NCI-H526 treated with DMSO at 0.1 percent for 48 hours (cell line): ENCODE data around the gene PKD1L1.
A peak's percentile ranks its signal among the peaks of the same experiment; 100 is the strongest.

Source experiments
- DNase-seq: peaks from one replicate; lab custom pipeline; 2025; lab: John Stamatoyannopoulos, UW

The PKD1L1 gene

DNA sequence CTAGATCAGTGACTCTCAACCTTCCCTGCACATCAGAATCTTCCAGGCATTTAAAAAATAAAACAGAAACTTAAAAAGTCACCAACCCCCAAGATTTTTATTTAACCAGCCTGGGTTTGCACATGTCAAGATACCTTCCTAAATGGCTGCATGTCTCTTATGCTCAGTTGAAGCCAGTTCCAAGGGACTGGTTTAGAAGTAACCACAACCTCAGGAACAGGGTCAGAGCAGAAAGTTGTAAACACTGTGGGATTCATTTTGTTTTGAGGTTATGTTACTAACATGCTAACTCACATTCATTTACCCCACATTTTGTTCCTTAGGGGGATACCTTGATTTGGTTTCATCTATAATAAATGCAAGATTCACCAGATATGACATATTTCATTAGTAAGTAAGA, 72.9 kb downstream of the PKD1L1 start:
- DNase-seq: no peak

DNA sequence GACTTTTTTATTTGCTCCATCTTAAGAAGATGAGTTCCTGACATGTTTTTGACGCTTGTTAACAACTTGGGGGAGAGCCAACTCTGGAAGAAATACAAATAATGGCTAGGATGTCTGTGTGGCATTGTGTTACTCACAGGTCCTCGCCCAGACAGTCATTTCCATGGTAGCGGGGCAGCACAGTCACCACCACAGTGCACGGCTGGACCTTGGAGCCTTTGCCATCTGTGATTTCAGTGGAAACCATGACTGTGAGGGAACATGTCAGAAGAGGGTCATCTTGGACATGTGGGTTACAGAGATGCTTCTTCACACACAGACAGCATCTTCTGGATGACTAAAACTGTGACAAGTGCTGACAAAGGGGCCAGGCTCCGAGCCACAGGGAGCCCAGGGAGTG, 74.5 kb downstream of the PKD1L1 start:
- no peak for DNase-seq

DNA sequence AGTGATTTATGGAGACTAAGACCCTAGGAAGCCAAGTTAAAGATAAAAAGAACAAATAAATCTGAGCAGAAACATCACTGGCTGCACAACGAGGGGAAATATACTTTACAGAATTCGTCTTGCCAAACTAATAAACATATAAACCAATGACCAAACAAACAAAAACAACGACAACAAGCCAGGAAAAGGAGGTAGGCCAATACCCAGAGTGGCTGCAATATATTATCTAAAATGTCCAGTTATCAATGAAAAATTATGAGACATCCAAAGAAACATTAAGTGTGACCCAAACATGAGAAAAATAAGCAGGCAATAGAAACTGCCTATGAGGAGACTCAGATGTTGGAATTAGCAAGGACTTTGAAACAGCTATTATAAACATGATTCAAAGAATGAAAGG, 81.0 kb downstream of the PKD1L1 start:
- DNase-seq: no peak

DNA sequence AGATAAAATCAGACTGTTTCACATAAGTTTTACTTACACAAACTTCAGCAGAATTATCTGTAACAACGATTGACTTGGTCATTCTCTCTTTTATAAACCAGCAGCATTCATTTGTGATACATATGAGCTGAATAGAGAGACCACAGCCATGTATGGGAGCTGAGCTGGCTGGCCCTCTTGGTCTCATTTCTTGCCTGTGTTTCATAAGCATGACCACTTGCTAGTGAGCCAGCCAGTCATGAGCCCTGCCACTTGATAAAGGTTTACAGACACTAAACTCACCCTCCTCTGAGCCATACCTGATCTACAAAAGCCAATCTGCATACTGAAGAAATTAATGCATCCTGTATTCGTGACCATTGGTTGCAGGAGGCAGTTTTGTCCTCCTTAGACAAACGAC, 82.1 kb downstream of the PKD1L1 start:
- no peak for DNase-seq

DNA sequence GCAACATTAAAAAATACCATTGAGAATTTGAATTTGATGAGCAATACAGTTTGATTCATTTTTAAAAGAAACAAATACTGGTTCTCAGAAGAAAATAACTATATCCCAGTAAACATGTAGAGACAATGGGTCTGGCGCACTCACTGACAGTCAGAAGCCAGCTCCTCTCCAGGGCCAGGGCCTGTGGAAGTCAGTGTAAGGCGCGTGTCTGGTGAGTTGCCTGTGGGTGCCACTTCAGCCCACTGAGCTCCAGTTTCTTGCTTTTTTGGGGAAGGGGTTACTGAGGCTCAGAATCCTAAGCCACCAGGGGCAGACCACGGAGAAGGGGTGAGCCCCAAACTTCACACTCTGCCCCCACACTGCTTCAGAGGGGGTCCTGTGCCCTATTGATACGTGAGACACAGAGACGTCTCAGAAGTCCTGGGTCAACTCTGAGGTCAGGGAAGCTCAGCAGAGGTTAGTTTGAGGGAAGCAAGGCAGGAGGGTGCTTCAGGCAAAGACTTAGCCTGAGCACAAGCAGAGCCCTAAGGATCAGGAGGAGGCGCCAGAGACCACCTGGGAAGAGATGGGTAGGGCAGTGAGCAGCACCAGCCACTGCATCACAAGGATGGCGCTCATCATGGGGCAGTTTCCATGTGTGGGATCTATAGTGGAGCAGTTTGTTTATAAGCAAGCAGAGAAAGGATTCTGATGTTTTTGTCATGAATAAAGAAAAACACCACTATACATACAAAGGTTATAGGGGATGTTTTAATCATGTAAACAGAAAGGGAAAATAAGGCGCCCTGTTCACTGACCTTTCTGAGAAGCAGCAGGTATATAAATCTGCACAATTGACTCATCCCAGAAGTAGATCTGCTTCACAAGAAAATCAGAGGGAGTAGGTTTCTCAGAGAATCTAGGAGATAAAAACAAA, 95.7 kb downstream of the PKD1L1 start:
- DNase-seq: no peak

DNA sequence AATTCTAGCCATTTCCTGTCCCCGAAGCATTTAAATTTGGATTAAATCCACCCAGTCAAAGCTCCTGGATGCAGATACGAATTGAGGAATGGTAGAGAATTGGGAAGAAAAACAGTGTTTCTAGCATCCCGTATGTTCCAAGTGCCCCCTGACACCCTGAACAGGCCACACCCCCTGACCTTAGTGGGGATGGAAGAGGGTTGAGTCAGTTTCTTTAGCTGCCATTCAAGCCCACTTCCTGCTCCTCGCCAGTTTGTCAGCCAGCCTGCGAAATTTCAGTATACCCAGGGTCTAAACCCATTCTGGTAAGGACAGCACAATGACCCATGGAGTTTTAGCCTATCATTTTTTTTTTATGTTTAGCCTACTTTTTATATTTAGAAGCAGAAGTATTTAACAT, 101.1 kb downstream of the PKD1L1 start:
- no peak for DNase-seq

DNA sequence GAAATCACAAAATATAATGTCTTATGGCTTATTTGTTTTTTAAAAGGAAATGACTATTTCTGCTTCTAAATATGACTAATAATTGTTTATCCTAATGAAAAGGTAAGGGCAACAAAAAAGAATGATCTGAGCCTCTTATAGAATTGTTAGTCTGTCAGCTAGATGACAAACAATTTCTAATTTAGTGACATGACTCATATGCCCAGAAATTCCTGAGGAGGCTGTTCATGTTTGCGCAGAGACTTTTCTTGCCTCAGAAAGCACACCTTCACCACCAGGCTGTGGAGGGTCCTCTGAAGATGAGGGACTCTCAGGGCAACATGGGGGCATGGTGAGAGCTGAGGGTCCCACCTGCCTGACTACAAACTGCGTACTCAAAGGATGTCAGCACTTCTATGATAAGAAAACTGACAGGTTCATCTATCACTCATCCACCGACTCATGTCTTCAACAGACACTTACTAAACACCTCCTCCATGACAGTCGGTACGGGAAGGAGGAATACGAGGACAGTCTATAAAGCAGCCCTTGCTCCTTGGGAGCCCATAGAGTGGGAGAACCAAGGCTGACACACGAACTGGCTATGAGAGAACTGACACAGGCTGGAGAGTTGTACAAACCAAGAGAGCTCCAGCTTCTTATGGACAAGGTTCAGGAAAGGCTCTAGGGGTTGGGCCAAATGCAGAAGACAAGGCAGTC, 102.0 kb downstream of the PKD1L1 start:
- no peak for DNase-seq

DNA sequence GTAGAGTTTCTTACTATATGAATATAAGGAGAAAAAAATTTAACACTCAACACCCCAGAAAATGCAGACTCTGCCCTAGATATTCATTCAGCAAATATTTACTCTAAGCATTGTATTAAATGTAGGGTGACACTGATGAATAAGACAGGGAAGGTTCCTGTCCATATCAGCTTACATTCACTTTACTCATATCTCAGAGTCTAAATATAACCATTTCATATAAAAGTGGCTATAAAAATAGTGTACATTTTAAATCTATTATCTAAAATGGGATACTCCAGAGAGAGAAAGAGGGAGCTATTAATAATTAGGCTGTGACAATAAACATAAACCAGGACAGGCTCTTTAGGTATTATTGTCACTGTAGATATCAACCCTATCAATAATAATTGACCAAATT, 104.0 kb downstream of the PKD1L1 start:
- DNase-seq: no peak

DNA sequence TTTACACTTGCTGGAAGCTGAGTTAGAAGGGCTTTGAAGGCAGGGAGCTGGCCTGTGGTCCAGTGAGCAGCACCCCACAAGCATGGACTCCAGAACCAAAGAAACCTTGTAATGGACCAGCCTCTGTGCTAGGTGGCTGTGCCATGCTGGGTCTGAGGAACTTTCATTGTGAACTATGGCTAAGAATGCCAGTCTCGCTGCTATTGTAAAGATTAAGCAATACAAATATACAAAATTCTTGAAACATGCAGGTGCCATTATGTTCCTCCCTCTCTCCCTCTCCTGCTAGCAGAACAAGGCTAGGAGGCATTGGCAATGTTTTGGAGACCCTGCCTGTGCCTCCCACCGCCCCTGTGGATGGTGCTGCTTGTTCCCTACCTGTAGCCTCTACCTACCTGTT, 105.0 kb downstream of the PKD1L1 start:
- no peak for DNase-seq

DNA sequence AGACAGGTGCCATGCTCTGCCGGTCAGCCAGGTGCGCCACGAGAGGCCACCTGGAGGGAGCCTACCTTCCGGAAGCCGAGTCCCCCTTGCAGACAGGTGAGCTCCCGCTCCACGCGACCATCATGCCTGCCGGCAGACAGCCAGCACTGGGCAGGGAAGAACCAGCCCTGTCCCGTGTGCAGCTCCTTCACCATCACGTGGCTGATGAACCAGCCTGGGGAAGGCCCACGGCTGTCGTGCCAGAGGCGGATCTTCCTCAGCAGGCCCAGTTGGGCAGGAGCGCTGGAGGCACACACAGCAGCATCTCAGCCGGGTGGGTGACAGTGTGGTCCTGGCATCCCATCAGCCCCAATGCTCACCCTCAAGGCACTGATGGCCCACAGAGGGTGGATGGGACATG, 108.9 kb downstream of the PKD1L1 start:
- no peak for DNase-seq

DNA sequence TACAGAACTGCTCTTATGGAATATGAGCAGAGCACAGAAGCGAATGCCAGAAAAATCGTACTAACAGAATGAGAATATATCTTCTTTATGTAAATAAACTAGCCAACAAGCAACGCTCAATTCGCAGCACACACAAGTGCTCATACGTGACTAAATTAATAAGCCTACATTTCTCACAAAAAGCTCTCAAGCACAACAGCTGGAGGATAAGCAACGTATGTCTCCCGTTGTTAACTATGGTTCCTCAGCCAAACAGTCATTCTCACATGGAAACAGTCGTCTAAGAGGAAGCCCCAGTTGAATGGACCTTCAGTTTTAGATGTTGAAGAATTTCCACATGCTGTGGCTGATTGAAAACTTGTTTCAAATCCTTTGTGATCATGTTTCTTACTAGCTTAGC, 110.4 kb downstream of the PKD1L1 start:
- DNase-seq: no peak

DNA sequence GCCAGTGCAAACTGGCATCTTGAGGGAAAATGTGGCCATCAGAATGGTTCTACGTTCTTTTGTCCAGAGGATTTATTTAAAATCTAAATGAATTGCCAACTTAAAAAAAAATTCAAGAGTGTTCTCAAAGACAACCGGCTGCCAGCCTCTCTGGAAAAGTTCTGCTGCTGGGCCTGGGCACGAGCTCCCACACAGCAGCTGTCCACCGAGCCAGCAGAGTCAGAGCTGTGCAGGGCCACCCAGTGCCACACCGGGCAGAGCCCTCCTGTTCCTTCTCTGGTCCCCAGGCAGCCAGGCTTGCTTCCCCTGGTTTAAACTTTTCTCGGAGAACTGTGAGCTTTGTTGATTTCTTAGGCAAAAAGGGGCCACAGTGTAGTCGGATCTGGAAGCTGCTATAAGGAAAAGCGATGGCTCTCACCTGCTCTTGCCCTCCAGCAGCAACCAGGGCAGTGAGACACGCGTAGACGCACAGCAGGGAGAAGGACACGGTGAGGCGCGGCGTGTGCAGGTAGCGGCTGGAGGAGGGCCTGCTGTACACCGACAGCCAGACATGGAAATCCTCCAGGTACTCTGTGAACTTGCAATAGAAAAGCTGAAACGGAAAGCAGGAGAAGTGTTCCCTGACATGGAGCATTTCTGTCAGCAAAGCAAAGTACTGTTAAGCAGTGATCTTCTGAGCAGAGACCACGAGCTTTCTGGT, 111.6 kb downstream of the PKD1L1 start:
- no peak for DNase-seq

DNA sequence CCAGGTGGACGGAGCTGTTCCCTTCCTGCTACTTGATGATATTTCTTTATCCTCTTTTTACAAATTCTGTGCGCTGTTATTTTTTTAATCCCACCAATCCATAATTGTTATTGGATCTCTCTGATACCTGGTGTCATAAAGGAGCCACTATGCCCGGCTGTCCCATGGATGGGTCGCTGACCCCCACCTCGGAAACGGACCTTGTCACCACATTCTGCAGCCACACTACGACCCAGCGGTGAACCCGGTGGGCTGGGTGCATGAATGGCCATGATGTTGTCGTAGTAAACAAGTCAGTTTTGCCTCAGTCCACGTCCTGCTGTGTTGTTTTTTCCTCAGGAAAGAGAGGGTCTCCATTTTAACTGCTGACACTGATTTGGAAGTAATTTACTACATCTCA, 112.2 kb downstream of the PKD1L1 start:
- DNase-seq: no peak

DNA sequence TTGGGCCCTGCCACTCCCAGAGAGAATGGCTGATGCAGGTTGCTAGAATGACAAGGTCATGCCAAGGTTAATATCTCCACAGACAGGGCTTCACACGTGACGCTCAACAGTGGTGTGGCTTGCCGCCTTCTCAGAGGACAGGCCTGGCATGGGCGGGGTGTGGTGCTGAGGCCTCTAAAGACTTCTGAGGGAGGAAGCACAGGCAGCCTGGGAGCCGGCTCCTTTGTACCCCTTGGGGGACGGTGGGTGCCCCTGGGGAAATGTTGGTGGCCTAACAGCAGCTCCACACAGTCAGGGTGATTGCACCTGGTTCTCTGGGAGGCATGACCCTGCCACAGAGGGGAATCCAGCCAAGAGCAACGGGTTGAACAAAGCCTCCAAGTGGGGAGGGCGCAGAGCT, 115.1 kb downstream of the PKD1L1 start:
- no peak for DNase-seq

DNA sequence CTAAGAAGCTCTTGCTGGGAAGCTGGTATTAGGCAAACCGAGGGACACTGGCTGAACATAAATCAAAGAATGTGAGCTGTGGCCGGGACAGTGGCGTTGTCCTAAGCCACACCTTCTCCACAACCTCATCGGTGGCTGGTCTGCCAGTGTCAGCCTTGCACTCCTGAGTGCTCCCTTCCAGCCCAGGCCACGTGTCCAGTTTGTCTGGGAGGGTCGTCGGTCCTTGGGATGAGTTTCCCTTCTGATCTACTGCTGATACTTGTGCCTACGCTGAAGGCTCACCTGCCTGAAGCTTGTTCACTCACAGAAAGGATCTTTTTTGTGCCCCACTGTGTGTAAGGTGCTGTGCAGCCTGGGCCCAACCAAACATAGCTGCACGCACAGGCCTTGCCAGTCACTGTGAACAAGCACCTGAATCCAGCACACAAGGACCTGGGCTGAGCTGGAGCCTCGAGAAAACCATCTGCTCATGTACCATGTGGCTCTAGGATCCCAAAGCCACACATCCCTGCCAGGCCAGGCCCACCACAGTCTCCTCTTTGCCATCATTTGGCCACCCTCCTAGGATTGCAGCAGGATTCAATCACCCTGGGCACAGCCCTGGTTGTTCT, 116.1 kb downstream of the PKD1L1 start:
- no peak for DNase-seq

DNA sequence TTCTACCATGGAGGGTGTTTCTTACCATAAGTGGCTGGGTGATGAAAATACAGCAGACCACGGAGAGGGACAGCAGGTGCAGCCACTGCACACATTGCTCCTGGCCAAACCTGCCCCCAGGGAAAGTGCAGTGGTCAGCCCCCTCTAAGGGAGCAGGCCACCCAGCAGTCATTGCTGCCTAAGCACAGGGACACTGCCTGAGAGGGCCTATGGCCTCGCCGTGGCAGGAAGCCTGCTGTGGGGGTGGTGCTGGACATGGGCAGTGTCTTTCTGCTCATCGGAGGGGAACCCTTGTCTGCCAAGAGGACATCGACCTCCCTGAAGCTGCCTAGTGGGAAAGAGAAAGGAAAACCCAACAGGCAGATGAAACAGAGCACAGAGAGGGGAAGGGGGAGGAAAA, 118.3 kb downstream of the PKD1L1 start:
- no peak for DNase-seq

DNA sequence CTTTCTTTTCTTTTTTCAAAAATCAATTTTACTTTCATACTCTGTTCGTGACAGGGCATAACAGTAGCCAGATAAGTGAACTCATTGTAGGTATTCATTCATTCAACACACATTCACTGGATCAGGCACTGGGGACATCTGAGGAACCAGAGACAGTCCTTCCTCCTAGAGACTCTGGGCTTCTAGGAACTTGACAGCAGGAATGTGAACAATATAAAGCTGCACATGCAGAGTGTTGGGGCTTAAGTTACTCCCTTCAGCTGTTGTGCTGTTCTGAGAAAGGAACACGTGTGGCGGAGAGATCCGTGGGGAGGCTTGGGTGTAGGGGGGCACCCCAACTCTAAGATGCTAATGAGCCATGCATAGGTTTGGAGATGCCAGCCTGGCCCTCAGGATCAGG, 120.4 kb downstream of the PKD1L1 start:
- DNase-seq: no peak

DNA sequence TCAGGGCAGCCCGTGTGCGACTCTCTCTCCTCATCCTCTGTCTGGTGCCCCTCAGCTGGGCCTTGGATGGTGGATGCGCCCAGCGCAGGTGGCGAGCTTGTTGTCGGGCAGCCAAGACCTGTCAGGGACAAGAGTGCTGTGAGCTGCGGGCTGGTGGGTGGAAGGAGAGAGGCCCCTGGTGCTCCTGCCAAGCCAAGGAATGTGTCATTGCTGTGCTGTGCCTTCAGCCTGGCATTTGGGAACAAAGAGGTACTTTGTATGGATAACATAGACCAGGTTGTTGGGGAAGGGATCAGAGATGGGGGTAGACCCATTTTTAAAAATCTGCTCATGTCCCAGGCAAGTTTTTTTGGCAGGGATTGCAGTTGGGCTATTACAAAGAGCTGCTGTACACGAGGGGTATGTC, 120.9 kb downstream of the PKD1L1 start:
- DNase-seq: no peak

DNA sequence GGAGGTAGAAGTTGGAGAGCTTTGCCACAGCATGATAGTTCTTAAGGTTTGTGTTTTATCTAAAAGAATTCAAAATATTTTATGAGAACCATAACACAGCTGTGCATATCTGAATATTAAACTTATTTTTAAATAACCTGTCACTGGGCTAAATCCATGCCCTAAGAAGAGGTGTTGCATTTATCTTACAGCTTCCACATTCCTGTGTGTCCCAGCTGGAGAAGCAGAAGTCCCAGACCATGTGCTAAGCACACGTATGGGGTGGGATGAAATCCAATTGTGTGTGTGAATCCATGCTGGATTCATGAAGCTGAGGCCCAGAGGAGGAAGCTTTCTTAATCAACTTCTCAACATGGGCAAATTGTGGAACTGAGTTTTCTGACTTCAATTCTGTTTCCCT, 121.5 kb downstream of the PKD1L1 start:
- no peak for DNase-seq

DNA sequence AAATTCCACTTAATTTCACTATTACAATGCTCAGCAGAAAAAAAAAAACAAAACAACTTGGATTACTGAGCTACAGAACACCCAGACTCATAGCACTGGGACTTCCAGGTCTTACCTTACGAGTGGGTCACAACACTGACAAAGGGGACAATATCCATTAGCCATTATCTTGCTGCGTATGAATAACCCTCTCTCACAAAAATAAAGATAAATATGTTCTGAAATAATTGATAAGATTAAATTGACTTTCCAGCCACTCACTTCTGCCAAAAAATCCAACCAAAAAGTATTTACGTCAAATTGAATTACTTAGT, 128.7 kb downstream of the PKD1L1 start:
- DNase-seq: no peak

DNA sequence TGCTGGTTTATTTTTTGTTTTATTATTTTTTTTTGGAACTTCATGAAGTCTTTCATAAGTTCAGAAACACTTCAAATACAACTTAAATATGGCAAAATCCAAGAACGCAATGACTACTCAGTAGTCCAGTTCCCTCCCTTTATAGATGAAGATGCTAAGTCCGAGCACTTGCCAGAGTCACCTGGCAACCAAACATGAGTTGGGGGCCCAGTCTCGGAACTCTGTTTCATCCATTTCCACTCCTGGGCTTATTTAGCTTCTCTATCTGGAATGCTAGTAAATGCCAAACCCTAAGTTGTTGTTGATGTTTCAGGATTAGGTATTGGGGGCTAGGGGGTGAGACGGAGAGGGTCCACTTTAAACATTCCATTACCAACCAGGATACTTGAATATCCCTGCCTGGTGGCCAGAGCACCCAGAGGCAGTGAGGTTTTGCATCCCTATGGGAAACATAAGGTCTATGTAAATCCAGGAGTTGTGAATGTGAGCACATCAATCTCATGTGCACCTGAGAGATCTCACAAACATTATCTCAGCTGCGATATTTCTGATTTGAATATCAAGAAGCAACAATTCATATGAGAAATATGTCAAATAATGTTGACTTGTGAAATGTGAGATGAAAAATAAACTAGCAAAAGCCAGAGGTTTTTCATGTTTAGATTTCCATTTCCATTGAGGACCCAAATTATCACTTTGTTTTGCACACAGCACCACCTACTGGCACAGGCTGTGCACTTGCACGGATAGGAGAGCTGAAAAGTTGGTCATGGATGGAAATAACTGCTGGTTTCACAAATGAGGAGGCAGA, 129.3 kb downstream of the PKD1L1 start:
- DNase-seq: peak; percentile 5

DNA sequence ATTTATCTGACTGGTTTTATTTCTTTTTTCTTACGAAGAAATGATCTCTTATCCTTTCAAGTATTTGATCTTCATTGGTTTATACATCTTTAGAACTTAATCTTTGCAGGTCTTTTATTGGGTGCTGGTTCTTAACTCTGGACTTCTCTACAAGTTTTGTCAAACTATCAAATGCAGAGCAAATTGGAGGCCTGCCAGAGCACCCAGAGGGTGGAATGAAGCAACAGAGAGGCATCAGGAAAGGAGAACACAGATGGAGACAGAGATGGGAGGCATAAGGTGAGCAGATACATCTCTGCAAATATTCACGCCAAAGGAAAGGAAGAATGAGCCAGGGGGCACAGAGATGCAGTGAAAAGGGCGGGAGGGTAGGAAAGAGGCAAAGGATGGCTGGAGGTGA, 130.3 kb downstream of the PKD1L1 start:
- no peak for DNase-seq
